ENCODE measurements around the gene PHKA2. TPM values are rescaled to one million over a fixed set of nuclear protein-coding genes. Genes with fewer than 3 reads are reported as not detected.

The PHKA2 gene
- total RNA-seq, 1 experiment from 2014 or later, result 18.1 TPM

DNA sequence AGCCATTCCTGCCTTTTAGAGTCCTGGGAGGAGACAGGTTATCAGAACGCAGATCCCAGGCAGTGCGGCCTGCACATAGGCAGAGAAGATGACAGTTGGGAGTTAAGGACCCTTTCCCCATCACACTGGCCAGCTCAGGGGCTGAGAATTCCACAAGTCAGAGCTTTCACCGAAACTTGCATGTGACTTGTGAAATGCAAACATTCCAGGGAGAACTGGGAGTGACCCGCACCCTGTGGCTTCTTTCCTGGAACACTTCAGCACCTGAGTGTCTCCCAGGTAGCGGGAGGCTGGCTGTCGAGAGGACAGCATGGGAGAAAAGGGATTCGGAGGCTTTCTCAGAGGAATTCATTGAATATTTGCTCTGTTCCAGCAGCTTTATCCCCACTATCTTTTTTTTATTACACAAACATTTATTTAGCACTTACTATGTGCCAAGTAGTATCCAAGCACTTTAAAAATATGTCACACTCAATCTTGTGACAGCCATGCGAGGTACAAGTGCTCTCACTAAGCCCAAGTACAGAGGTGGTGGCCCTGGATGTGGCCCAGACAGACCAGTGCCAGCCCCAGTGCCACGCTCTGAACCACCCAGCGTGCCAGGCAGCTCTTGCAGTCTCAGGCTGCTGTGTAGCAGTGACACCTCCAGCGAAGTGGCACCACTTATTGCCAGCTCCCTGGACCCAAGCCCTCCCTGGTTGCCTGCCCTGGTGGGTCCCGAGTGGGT is 100.5 kb downstream of the PHKA2 start:
- intact Hi-C loops (cut with micrococcal nuclease), result loop anchor here (10.0 kb wide), 1 partner anchor 209 kb away; the partner anchor contains the start of gene RS1
- peak; percentile 37 for DNase-seq (ENCODE audit: unreplicated experiment)
- Mint-ChIP-seq H3K36me3 (ENCODE audit: insufficient read depth, unreplicated experiment) (peaks cover 17% of the 10 kb centered on the region), H3K4me1 (ENCODE audit: insufficient read depth, unreplicated experiment) (peaks cover 24% of the 10 kb centered on the region), H3K4me3 (ENCODE audit: unreplicated experiment) (no peak overlapping the region), H3K27me3 (ENCODE audit: insufficient read depth, unreplicated experiment) (no peaks in the 10 kb centered on the region), H3K27ac (ENCODE audit: low read depth, unreplicated experiment) (no peak overlapping the region), H3K9me3 (ENCODE audit: unreplicated experiment) (peaks cover 8% of the 10 kb centered on the region)
- TF ChIP-seq, protein P1, sequence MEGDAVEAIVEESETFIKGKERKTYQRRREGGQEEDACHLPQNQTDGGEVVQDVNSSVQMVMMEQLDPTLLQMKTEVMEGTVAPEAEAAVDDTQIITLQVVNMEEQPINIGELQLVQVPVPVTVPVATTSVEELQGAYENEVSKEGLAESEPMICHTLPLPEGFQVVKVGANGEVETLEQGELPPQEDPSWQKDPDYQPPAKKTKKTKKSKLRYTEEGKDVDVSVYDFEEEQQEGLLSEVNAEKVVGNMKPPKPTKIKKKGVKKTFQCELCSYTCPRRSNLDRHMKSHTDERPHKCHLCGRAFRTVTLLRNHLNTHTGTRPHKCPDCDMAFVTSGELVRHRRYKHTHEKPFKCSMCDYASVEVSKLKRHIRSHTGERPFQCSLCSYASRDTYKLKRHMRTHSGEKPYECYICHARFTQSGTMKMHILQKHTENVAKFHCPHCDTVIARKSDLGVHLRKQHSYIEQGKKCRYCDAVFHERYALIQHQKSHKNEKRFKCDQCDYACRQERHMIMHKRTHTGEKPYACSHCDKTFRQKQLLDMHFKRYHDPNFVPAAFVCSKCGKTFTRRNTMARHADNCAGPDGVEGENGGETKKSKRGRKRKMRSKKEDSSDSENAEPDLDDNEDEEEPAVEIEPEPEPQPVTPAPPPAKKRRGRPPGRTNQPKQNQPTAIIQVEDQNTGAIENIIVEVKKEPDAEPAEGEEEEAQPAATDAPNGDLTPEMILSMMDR (IDR thresholded peaks at IDR 0.05; ENCODE audit: unreplicated experiment), result no peak
- POLR2A ChIA-PET, result no interaction called here
- BruUV-seq (replicated peaks), result no TSS peak
- CTCF ChIA-PET, result interaction anchor here (0.6 to 1.2 kb wide), 3 partner anchors 15 to 1286 kb away, joined by 3 to 5 read pairs (median 4); no protein-coding TSS in a partner anchor

DNA sequence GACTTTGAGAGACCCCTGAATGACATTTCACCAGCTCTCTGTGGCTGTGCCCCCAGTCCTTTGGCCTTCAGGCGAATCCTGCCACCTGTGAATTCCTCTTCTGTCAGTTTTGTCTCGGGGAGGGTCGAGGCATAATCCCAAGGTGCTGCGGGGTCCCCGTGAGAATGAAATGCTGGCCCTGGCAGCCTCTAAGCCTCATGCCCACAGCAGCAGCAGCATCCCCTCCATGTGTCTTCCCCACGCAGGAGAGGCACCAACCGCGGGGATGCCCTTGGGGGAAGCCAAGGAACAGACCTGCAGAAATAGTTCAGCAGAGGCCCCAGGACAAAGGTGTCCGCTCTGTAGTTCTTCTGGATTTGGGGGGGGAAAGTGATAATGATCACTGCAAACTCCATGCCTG is 104.8 kb downstream of the PHKA2 start:
- intact Hi-C loops (cut with micrococcal nuclease), result no loop called here
- H3K4me3 Mint-ChIP-seq (ENCODE audit: unreplicated experiment), result no peak overlapping the region
- H3K27me3 Mint-ChIP-seq (ENCODE audit: insufficient read depth, unreplicated experiment), result no peaks in the 10 kb centered on the region
- no TSS peak for BruUV-seq (replicated peaks)
- H3K9me3 Mint-ChIP-seq (ENCODE audit: unreplicated experiment), result peaks cover 8% of the 10 kb centered on the region
- H3K27ac Mint-ChIP-seq (ENCODE audit: low read depth, unreplicated experiment), result no peak overlapping the region
- TF ChIP-seq, protein P1 (IDR thresholded peaks at IDR 0.05; ENCODE audit: unreplicated experiment), result no peak
- H3K4me1 Mint-ChIP-seq (ENCODE audit: insufficient read depth, unreplicated experiment), result no peaks in the 10 kb centered on the region
- no peak for DNase-seq (ENCODE audit: unreplicated experiment)
- CTCF ChIA-PET, result interaction anchor here (0.8 kb wide), 1 partner anchor 99 kb away, joined by 4 read pairs; no protein-coding TSS in a partner anchor
- POLR2A ChIA-PET, result no interaction called here
- peaks cover 12% of the 10 kb centered on the region for H3K36me3 Mint-ChIP-seq (ENCODE audit: insufficient read depth, unreplicated experiment)

DNA sequence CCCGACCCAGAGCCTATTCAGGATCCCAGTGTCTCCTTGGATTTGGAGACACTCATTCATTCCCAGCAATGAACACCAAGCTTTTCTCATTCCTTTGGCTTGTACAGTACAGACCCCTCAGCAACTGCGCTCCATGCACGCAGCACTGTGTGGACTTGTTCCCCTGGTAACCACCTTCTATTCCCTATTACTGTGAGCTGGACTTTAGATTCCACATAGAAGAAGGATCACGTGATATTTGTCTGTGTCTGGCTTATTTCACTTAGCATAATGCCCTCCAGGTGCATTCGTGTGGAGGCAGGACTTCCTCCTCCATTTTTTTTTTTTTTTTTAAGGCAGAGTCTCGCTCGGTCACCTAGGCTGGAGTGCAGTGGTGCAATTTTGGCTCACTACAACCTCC is 106.4 kb downstream of the PHKA2 start:
- Mint-ChIP-seq H3K9me3 (ENCODE audit: unreplicated experiment) (peaks cover 5% of the 10 kb centered on the region), H3K27ac (ENCODE audit: low read depth, unreplicated experiment) (no peak overlapping the region), H3K4me3 (ENCODE audit: unreplicated experiment) (no peak overlapping the region), H3K36me3 (ENCODE audit: insufficient read depth, unreplicated experiment) (peaks cover 10% of the 10 kb centered on the region), H3K27me3 (ENCODE audit: insufficient read depth, unreplicated experiment) (no peaks in the 10 kb centered on the region), H3K4me1 (ENCODE audit: insufficient read depth, unreplicated experiment) (peaks cover 5% of the 10 kb centered on the region)
- TF ChIP-seq, protein P1 (IDR thresholded peaks at IDR 0.05; ENCODE audit: unreplicated experiment), result no peak
- intact Hi-C loops (cut with micrococcal nuclease), result no loop called here
- ChIA-PET CTCF (no interaction called here), POLR2A (no interaction called here)
- DNase-seq (ENCODE audit: unreplicated experiment), result no peak
- no TSS peak for BruUV-seq (replicated peaks)

DNA sequence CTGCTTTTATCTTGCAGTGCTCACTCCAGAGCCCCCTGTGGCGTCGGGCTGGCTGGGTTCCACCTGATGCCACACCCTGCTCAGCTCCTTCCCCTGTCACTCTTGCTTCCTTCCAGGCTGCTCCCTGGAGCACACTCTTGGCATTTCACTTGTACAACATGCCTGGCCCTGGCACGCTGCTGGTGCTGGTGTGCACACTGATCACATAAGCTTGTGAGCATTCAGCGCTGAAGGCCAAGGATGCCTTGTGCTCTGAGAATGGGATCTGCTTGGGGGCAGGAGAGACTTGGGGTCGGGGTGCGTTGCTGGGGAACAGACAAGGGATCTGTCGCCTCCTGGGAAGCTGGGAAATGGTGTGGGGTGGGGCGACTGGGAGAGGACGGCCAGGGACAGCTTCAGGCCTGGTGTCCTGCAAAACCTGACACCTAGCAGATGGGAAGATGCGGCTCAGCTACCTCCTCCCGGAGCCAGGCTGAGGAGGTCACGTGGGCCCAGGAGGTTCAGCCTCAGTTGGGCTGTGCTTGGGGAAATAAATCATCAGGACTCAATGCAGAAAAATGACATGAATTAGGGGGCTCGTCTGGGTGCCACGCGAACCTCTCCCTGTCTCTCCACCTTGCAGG is 108.5 kb downstream of the PHKA2 start:
- Mint-ChIP-seq H3K4me3 (ENCODE audit: unreplicated experiment) (no peak overlapping the region), H3K4me1 (ENCODE audit: insufficient read depth, unreplicated experiment) (peaks cover 5% of the 10 kb centered on the region), H3K36me3 (ENCODE audit: insufficient read depth, unreplicated experiment) (peaks cover 5% of the 10 kb centered on the region), H3K9me3 (ENCODE audit: unreplicated experiment) (no peaks in the 10 kb centered on the region), H3K27ac (ENCODE audit: low read depth, unreplicated experiment) (no peak overlapping the region), H3K27me3 (ENCODE audit: insufficient read depth, unreplicated experiment) (no peaks in the 10 kb centered on the region)
- ChIA-PET POLR2A (interaction anchor here (0.6 kb wide), 1 partner anchor 442 kb away, joined by 3 read pairs; no protein-coding TSS in a partner anchor), CTCF (interaction anchor here (0.6 to 0.9 kb wide), 2 partner anchors 12 to 371 kb away, joined by 3 read pairs; no protein-coding TSS in a partner anchor)
- DNase-seq (ENCODE audit: unreplicated experiment), result no peak
- BruUV-seq (replicated peaks), result no TSS peak
- TF ChIP-seq, protein P1 (IDR thresholded peaks at IDR 0.05; ENCODE audit: unreplicated experiment), result no peak
- intact Hi-C loops (cut with micrococcal nuclease), result no loop called here
